OCI-LY7 (cell line): Measurements from ENCODE around the gene HDGFL2.

Experiments used
- EZH2phosphoT487 ChIP-seq: fragments of 200-600 bp; sonication (generic); IDR thresholded peaks from 2 replicates; pipeline ENCODE4 v1.6.1; 2018; ENCODE audit warnings: low read depth, borderline replicate concordance, mild to moderate bottlenecking, mixed run types, antibody characterized with exemption, low read length, moderate library complexity, mixed read lengths
- TF ChIP-seq, protein P1 (sequence below): fragments of 200-600 bp; sonication (generic); conservative IDR thresholded peaks from 2 replicates; pipeline ENCODE4 v1.5.1; 2014; ENCODE audit warnings: mild to moderate bottlenecking, antibody characterized with exemption, low read length, moderate library complexity, mixed read lengths

DNA sequence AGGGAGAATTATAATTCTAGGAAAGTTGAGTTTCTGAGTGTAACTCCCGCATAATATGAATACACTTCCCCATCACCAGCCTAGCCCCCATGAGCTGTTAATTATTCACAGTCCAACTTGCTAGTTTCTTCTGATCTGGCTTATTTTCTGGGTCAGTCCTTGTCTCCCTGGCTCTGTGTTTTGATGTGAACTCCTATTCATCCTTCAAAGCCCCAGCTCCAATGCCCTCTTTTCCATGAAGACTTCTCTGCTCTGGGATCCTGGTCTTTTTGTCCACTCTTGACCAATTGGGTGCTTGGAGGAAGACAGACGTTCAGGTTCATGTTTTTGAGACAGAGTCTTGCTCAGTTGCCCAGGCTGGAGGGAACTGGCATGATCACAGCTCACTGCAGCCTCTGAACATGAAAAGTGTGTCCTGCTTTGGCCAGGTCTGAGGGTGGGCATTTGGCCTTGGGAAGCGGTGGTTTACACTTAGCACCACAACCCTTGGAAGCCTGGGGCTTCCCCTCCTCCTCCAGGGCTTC is 67.1 kb downstream of the HDGFL2 start:
- TF ChIP-seq, protein P1, sequence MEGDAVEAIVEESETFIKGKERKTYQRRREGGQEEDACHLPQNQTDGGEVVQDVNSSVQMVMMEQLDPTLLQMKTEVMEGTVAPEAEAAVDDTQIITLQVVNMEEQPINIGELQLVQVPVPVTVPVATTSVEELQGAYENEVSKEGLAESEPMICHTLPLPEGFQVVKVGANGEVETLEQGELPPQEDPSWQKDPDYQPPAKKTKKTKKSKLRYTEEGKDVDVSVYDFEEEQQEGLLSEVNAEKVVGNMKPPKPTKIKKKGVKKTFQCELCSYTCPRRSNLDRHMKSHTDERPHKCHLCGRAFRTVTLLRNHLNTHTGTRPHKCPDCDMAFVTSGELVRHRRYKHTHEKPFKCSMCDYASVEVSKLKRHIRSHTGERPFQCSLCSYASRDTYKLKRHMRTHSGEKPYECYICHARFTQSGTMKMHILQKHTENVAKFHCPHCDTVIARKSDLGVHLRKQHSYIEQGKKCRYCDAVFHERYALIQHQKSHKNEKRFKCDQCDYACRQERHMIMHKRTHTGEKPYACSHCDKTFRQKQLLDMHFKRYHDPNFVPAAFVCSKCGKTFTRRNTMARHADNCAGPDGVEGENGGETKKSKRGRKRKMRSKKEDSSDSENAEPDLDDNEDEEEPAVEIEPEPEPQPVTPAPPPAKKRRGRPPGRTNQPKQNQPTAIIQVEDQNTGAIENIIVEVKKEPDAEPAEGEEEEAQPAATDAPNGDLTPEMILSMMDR, result no peak
- TF ChIP-seq EZH2phosphoT487, result no peak
